ENCODE measurements around the gene PLA2G4E.

The PLA2G4E gene

DNA sequence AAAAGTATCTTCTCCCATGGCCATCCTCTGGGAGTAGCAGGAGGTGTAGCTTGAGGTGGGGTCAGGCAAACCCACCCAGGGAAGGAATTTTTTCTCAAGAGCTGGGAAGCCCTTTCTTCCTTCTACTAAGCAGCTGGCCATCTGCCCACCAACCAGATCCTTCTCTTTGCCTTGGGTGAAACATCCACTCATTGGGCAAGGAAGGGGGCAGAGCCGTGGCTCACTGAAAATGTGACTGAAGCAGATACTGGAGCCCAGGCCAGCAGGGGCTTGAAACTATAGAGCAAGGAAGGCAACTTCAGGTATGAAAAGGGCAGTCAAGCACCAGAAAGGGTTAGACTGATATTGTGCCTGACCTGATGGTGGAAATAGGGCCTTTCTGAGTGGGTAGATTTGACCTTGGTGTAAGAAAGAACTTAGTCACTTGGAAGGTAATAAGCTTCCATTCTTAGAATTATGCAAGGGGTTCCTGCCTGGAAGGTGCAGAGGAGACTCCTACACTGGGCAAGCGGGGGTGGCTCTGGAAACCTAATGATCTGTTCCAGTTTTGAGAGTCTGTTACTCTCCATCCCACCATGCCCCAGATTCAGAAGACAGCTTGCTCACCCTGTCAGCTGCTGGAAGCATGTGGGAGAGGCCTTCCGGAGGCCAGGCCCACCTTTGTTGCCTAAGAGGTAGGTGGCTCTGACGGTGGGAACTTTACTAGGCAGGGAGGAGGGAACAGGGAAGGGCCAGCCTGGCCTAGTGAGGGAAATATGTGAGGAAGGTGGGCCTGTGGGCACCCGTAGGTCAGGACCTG, 22.0 kb upstream of the PLA2G4E start:
- Histone ChIP-seq H3K4me1 (no peaks in the 10 kb centered on the region), H3K9me3 (no peaks in the 10 kb centered on the region), H3K4me3 (no peak overlapping the region), H3K27me3 (peaks cover 0 to 5% of the 10 kb centered on the region in 2 donors), H3K36me3 (no peaks in the 10 kb centered on the region), H3K27ac (no peak overlapping the region)
- intact Hi-C loops (cut with DNase I; ENCODE audit: low total_unique reads) = no loop called here
- DNase-seq = no peak
- TF ChIP-seq, protein P1, sequence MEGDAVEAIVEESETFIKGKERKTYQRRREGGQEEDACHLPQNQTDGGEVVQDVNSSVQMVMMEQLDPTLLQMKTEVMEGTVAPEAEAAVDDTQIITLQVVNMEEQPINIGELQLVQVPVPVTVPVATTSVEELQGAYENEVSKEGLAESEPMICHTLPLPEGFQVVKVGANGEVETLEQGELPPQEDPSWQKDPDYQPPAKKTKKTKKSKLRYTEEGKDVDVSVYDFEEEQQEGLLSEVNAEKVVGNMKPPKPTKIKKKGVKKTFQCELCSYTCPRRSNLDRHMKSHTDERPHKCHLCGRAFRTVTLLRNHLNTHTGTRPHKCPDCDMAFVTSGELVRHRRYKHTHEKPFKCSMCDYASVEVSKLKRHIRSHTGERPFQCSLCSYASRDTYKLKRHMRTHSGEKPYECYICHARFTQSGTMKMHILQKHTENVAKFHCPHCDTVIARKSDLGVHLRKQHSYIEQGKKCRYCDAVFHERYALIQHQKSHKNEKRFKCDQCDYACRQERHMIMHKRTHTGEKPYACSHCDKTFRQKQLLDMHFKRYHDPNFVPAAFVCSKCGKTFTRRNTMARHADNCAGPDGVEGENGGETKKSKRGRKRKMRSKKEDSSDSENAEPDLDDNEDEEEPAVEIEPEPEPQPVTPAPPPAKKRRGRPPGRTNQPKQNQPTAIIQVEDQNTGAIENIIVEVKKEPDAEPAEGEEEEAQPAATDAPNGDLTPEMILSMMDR (IDR thresholded peaks at IDR 0.05) = no peak

DNA sequence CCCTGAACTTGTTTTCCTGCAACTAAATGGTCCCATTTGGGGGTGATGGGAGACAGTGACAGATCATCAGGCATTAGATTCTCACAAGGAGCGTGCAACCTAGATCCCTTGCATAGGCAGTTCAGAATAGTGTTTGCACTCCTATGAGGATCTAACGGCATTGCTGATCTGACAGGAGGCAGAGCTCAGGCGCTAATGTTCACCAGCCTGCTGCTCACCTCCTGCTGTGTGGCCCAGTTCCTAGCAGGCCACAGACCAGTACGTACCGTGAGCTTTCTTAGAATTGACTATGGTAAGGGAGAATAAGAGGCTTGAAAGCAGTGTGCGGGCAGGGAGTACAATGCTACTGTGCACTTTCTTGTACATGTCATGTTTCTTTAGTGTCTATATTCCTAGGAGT, 17.6 kb upstream of the PLA2G4E start:
- no peaks in the 10 kb centered on the region for H3K4me1 ChIP-seq
- intact Hi-C loops (cut with DNase I; ENCODE audit: low total_unique reads) = no loop called here
- TF ChIP-seq, protein P1 (IDR thresholded peaks at IDR 0.05) = no peak
- H3K36me3 ChIP-seq = no peaks in the 10 kb centered on the region
- no peak for DNase-seq
- no peak overlapping the region for H3K27ac ChIP-seq
- no peaks in the 10 kb centered on the region for H3K27me3 ChIP-seq
- no peak overlapping the region for H3K4me3 ChIP-seq
- H3K9me3 ChIP-seq = no peaks in the 10 kb centered on the region

DNA sequence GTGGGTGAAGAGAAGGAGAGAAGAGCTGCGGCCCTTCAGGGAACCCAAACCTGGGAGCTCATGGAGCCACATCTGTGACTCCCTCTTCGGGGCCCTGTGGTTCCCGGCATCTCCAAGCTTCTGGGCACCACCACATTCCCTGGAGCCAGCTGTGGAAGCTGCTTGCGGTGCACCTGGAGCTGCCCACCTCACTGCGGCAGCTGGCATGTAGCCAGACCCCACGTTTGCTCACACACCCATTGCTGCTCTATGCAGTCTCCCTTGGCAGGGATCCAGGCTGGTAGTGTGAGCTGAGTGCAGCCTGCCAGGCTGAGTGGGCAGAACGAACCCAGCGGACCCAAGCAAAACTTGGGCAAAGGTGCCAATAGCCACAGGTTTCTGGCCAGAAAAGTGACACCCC, 16.8 kb upstream of the PLA2G4E start:
- TF ChIP-seq, protein P1 (IDR thresholded peaks at IDR 0.05) = no peak
- Histone ChIP-seq H3K9me3 (no peaks in the 10 kb centered on the region), H3K27ac (no peak overlapping the region), H3K27me3 (no peaks in the 10 kb centered on the region), H3K4me3 (no peak overlapping the region), H3K36me3 (no peaks in the 10 kb centered on the region), H3K4me1 (no peaks in the 10 kb centered on the region)
- intact Hi-C loops (cut with DNase I; ENCODE audit: low total_unique reads) = no loop called here
- no peak for DNase-seq

DNA sequence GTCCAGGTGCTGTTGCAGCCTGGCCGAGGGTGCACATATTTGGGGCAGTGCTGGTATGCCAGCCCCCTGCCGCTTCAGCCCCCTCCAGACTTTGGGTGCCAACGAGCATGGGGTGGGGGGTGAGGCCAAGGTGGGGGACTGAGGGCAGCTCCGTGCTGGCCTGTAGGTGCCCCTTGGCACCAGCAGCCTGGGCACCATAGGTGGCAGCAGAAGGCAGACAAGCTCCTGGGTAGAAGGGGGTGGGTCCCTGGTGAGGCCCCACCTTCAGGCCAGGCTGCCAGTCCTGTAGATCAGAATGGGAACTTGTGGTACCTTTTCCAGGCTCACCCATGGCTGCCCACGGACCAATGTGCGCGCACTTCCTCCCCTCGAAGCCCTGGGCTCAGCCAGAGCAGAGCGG, 16.1 kb upstream of the PLA2G4E start:
- Histone ChIP-seq H3K4me1 (no peaks in the 10 kb centered on the region), H3K36me3 (no peaks in the 10 kb centered on the region), H3K9me3 (no peaks in the 10 kb centered on the region), H3K27me3 (no peaks in the 10 kb centered on the region), H3K27ac (no peak overlapping the region), H3K4me3 (no peak overlapping the region)
- intact Hi-C loops (cut with DNase I; ENCODE audit: low total_unique reads) = no loop called here
- TF ChIP-seq, protein P1 (IDR thresholded peaks at IDR 0.05) = no peak
- DNase-seq = no peak

DNA sequence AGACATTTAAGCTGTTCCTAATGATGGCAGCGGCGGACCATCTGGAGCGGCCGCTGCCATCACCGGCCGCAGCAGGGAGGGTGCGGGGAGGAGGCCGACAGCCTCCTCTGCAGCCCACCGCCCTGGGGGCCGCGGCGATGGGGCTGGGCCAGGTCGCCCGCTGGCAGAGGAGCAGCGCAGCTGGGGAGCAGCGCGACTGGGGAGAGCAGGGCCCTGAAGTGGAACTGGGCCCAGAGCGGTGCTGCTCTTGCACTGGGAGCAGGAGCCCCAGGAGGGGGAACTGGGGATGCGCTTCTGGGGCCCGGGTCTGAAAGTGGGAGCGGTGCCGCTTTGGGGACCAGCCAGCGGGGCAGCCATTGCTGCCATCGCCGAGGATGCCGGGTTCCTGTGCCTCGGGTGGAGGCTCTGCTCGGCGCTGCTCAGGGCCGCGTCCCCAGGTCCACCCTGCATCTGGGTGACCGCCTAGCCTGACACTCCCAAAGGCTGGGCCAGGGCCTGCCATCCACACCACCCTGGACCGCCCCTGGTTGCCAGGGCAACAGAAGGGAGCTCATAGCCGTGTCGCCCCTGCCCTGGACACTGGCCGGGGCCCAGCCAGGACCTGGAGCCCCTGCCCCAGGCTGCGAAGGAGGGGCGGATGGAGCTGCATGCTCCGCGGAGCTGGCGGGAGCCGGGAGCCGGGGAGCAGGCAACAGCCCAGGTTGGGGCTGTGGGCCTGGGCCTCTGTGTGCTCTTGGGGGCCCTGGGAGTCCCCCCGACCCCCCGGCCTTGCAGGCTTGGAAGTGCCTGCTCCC, 15.5 kb upstream of the PLA2G4E start:
- Histone ChIP-seq H3K9me3 (no peaks in the 10 kb centered on the region), H3K27ac (no peak overlapping the region), H3K4me3 (no peak overlapping the region)

More for the DNA sequence above, 15.5 kb upstream of the PLA2G4E start:
- DNase-seq = no peak
- Histone ChIP-seq H3K36me3 (no peaks in the 10 kb centered on the region), H3K4me1 (no peaks in the 10 kb centered on the region), H3K27me3 (no peaks in the 10 kb centered on the region)
- intact Hi-C loops (cut with DNase I; ENCODE audit: low total_unique reads) = no loop called here
- TF ChIP-seq, protein P1 (IDR thresholded peaks at IDR 0.05) = no peak
